HG03571 (cell line): ENCODE measurements around the gene LRSAM1.

Source experiments
- ATAC-seq: cut with Tn5 transposase; IDR thresholded peaks from one replicate; pipeline ENCODE4 v1.9.1; 2021; ENCODE audit not compliant: unreplicated experiment

The LRSAM1 gene

GRCh38 chr9:127450830-127451607, at the start of gene LRSAM1, which contains the start of gene RPL12:
TSS of gene LRSAM1 (plus strand) at chr9:127451510. CDS start at chr9:127454528, 3,018 bp downstream.
TSS of gene RPL12 (minus strand) at chr9:127451406. CDS start at chr9:127451317, 89 bp downstream.
- ATAC-seq = peak; percentile 61

GRCh38 chr9:127402401-127403090, 48.8 kb upstream of the LRSAM1 start:
- ATAC-seq = no peak

- no peak for ATAC-seq
These were observed 47.7 kb upstream of the LRSAM1 start for GRCh38 chr9:127403507-127404192.

- no peak for ATAC-seq
These were observed 46.7 kb upstream of the LRSAM1 start for GRCh38 chr9:127404631-127405030.

- no peak for ATAC-seq
These were observed 45.8 kb upstream of the LRSAM1 start for GRCh38 chr9:127405344-127406125.

- ATAC-seq = no peak
These were observed 44.4 kb upstream of the LRSAM1 start for GRCh38 chr9:127406799-127407491.

GRCh38 chr9:127407492-127407843, 43.8 kb upstream of the LRSAM1 start:
- ATAC-seq = no peak

- no peak for ATAC-seq
These were observed 40.2 kb upstream of the LRSAM1 start for GRCh38 chr9:127411122-127411521.

GRCh38 chr9:127415141-127415540, 36.2 kb upstream of the LRSAM1 start:
- no peak for ATAC-seq

- ATAC-seq = no peak
These were observed 35.7 kb upstream of the LRSAM1 start for GRCh38 chr9:127415657-127416056.

GRCh38 chr9:127417131-127418036, 33.9 kb upstream of the LRSAM1 start:
- ATAC-seq = no peak

- no peak for ATAC-seq
These were observed 33.3 kb upstream of the LRSAM1 start for GRCh38 chr9:127418037-127418471.

- no peak for ATAC-seq
These were observed 32.0 kb upstream of the LRSAM1 start for GRCh38 chr9:127419348-127419747.

- no peak for ATAC-seq
These were observed 30.3 kb upstream of the LRSAM1 start for GRCh38 chr9:127421057-127421456.

- ATAC-seq = no peak
These were observed 29.1 kb upstream of the LRSAM1 start for GRCh38 chr9:127422133-127422782.

- no peak for ATAC-seq
These were observed 28.5 kb upstream of the LRSAM1 start for GRCh38 chr9:127422787-127423186.

- no peak for ATAC-seq
These were observed 27.8 kb upstream of the LRSAM1 start for GRCh38 chr9:127423476-127423933.

GRCh38 chr9:127423934-127424675, 27.2 kb upstream of the LRSAM1 start, which contains the start of gene ZNF79:
TSS of gene ZNF79 (plus strand) at chr9:127424382. CDS start at chr9:127424788, 406 bp downstream.
- peak; percentile 89 for ATAC-seq
